Left ventricle myocardium superior (tissue), 1 donor: ENCODE measurements around the gene ARMH2. TPM values are rescaled to one million over a fixed set of nuclear protein-coding genes. Genes with fewer than 3 reads are reported as not detected.
A peak's percentile ranks its signal among the peaks of the same experiment; 100 is the strongest.

Source experiments
- ATAC-seq: fragments of 200-7000 bp; cut with Tn5 transposase; one replicate; pipeline ENCODE4 v1.9.1; 2020; ENCODE audit warnings: mild to moderate bottlenecking, moderate library complexity
- DNase-seq: peaks from one replicate; pipeline ENCODE4 v3.0.0-alpha.2; 2020
- intact Hi-C: fragments of 100-400 bp; cut with micrococcal nuclease; formaldehyde crosslinking; loops from one replicate; pipeline ENCODE4 v1.11.0; 2022
- long read RNA-seq: library from polyadenylated mRNA; unstranded; transcript quantifications from one replicate; pipeline ENCODE4 v2.0.0, GENCODE V29; 2021
- total RNA-seq: library from RNA; stranded (reverse); fragmentation: NEBNext Ultra II Directional; extraction: Animal tissue kit (Norgen Biotek cat#: 25700); gene quantifications from one replicate; pipeline ENCODE4 v1.2.1, GENCODE V29; 2021
- donor health status: DM: no; HTN: yes; CAD: no; lungs with severe emphysema.

ARMH2 gene
- total RNA-seq, result not detected
- long read RNA-seq, result 0 reads

- intact Hi-C loops, result no loop called here
- DNase-seq (no peak), ATAC-seq (no peak)
Measured at GRCh38 chr6:24798740-24799540, at the start of gene ARMH2. Gene ARMH2 (minus strand): TSS chr6:24798917. CDS start chr6:24798857, 60 bp downstream.

DNA sequence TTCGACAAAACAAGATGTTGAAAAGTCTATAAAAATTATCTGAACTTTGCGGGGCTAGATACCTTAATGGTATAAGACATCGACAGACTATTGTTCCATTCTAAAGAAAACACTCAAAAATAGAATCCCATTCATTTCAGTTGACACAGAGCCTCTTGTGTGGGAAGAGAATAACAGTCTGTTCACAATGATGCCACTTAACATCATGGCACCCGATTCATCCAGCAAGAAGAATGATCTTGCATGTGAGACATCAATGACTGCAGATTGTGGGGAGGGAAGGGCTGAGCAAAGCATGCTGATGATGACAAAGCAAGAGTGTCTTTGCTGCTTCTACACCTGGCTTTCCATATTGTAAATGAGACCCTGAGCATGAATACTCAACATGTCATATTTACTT is 49.7 kb upstream of the ARMH2 start:
- DNase-seq (no peak), ATAC-seq (no peak)
- intact Hi-C loops, result no loop called here

- ATAC-seq (no peak), DNase-seq (no peak)
- intact Hi-C loops, result no loop called here
Measured at GRCh38 chr6:24847402-24847801, 48.7 kb upstream of the ARMH2 start.

DNA sequence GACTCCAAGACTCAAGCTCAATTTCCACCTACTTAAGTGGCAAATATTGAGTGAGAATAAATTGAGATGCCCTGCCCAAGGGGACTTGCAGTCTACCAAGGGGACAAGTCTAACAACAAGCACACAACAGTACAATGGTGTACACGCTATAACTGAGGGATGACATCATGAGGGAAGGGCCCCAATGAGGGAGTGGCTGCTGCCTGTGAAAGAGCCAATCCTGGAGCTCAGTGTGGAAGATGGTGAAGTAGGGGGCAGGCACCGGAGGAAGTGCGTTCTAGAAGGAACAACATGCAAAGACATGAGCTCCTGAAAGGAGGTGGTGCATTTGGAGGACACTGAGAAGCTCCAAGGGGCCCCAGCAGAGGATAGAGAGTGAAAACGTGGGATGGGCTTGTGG is 46.9 kb upstream of the ARMH2 start:
- intact Hi-C loops, result no loop called here
- DNase-seq (no peak), ATAC-seq (no peak)

DNA sequence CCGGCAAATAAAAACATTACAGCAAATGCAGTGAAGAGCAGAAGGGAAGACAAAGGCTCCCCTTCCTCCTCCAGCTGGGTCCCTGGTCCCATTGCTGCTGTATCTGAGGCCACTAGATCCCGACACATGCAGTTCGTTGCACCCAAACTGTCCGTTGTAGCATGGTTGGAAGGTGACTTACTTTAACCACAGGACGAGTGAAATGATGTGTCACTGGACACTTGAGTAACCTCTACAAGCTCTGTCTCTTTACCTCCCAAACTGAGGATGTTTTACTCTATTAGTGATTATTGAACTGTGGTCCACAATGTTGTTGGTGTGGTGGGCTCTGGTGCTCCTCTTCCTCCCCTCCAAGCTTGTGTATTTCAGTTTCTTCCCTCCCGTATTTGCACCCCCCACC is 46.2 kb upstream of the ARMH2 start:
- DNase-seq, result no peak

DNA sequence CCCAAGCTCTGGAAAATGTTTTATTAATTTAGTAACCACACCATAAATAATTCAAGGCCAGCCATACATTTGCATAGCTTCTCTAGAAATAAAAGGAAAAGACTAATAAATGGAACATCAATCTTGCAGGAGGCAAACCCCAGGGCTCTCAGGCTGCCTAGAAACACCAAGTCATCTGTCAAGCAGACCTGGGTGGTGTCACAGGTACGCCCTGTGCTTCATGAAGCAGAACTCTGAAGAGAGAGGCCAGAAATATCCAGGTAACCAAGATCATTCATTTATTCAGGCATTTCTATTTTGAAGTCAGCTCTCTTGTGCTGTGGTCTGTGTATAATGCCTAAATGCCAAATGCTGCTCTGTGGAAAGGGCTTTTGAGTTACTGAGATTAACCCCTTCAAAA is 45.3 kb upstream of the ARMH2 start:
- ATAC-seq, result no peak
- intact Hi-C loops, result no loop called here
- no peak for DNase-seq

More for the DNA sequence above, 46.2 kb upstream of the ARMH2 start:
- no peak for ATAC-seq
- intact Hi-C loops, result no loop called here

DNA sequence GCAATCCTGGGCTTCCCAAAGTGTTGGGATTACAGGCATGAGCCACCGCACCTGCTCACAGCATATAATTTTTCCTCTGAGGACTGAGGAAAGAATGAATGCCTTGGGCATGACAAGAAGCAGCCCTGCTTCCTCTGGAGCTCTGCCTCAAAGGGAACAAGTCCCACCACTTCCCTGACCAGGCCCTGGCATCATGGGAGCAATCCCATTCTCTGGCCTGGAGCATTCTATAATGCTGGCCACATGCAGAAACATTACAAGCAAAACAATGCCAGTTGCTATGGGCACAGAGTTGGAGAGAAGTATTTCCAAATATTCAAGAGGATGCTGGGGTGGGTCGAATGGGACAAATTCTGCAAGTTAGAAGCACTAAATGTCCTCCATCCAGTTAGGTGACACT is 41.5 kb upstream of the ARMH2 start:
- intact Hi-C loops, result no loop called here
- DNase-seq, result no peak
- ATAC-seq, result no peak

- DNase-seq (no peak), ATAC-seq (no peak)
- intact Hi-C loops, result no loop called here
Measured at GRCh38 chr6:24838994-24839393, 40.3 kb upstream of the ARMH2 start.

GRCh38 chr6:24838081-24838480 is 39.4 kb upstream of the ARMH2 start:
- DNase-seq, result no peak
- ATAC-seq, result peak; percentile 51
- intact Hi-C loops, result no loop called here

DNA sequence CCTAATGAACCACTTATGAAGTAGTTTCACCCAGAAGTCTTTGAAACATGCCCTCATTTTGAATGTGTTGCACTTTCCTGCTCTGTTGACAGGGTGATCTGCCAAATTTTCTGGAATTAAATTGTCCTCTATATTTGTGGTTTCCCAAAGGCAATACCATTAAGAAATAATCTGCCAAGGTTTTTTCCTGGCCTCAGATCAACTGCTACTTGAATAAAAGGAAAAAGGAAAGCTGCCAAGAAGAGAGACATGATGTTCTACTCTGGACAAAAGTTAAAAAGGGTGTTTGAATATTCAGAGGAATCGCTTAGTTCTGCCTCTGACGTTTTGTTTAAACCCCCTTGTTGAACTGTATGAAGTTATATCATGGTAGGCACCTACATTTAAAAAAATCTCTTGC is 37.4 kb upstream of the ARMH2 start:
- ATAC-seq, result no peak
- no peak for DNase-seq
- intact Hi-C loops, result no loop called here

- DNase-seq (no peak), ATAC-seq (no peak)
- intact Hi-C loops, result no loop called here
Measured at GRCh38 chr6:24833711-24834386, 35.1 kb upstream of the ARMH2 start.

GRCh38 chr6:24832794-24833193 is 34.1 kb upstream of the ARMH2 start:
- intact Hi-C loops, result no loop called here
- DNase-seq (no peak), ATAC-seq (no peak)

DNA sequence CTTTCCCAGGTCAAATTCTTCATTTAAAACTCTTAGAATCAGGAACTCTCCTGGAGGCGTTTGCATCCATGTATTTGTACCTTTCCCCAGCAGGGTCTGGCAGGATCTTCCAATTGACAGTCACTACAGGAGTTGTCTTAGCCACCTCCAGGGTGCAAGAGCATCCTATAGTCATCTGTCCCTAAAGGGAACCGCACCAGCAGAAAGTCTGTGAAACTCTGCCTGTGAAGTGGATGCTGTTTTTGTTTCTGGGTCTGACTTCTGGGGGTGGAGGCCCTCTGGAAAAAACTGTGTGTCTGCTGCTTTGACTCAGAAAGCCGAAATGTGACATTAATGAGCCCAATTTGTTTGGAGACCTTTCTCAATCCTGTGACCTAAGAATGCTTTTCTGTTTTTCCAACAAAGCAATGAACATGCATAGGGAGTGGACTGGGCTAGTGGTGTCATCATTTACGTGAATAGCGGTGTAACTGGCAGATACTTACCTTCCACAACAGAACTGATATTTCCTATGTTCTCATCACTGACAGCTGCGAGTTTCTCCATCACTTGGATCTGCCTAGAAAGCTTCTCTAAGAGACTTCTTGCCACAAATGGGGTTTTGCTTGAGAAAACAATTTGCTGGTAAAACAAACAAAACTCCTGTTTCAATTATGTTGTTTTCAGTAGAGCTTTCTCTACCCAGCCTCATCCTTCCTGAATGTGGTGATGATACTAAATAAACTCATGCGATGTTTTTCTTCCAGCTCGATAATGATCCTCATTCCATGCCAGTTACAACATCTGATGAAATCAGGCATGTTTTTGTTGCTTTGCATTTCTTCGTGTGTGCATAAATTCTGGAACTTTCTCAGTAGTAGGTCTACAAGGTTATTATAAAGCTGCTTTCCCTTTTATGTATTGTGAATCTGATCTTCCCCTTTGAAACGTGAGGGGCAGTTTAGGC is 33.3 kb upstream of the ARMH2 start:
- no peak for DNase-seq
- intact Hi-C loops, result no loop called here
- ATAC-seq, result no peak

- DNase-seq, result no peak
- intact Hi-C loops, result no loop called here
- no peak for ATAC-seq
Measured at GRCh38 chr6:24829657-24830056, 30.9 kb upstream of the ARMH2 start.

DNA sequence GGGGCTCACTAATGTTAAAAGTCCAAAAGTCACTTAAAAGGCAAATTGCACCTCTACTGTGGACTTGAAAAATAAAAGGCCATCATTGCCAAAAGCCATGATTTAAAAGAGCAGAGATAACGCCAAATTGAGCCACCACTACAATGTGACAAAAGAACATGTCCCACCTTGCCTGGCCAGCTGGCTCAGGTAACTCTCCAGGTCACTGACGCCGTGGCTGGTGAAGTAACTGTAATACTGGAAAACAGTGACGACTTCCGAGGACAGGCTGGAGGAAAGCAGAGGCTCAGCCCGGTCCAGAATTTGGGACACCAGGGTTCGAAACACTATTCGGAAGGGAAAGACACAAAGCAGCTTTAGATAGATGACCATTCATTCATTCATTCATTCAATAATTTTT is 29.3 kb upstream of the ARMH2 start:
- DNase-seq, result no peak
- ATAC-seq, result no peak
- intact Hi-C loops, result no loop called here

DNA sequence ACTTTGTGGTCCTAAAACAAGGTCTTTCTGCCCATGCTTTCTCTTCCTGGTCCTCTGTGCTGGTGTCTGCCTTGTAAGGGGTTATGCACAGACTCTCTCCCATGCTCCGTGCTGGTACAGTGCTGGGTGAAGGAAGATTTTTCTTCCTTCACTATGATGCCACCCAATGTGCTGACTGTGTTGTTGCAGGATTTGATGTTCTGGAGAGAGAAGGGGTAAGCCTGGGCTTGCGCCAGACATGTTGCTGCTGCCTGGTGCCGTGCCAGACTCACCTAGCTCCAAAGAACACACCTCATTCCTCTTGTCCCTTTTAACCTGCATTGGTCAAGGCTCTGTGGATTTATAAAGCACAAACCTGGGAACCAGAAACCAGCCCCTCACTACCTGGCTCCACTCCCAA is 28.4 kb upstream of the ARMH2 start:
- intact Hi-C loops, result no loop called here
- ATAC-seq (no peak), DNase-seq (no peak)

GRCh38 chr6:24825130-24825630 is 26.5 kb upstream of the ARMH2 start:
- DNase-seq (no peak), ATAC-seq (no peak)
- intact Hi-C loops, result no loop called here

GRCh38 chr6:24824142-24824938 is 25.6 kb upstream of the ARMH2 start:
- intact Hi-C loops, result no loop called here
- DNase-seq (no peak), ATAC-seq (no peak)

GRCh38 chr6:24823185-24823584 is 24.5 kb upstream of the ARMH2 start:
- DNase-seq (no peak), ATAC-seq (no peak)
- intact Hi-C loops, result no loop called here
